GM21619 (cell line): Measurements from ENCODE around the gene LCK.

Experiments
- ATAC-seq: cut with Tn5 transposase; IDR thresholded peaks from one replicate; pipeline ENCODE4 v1.9.1; 2021; ENCODE audit not compliant: unreplicated experiment

LCK gene

GRCh38 chr1:32318127-32318869 is 67.2 kb downstream of the LCK start:
- ATAC-seq: no peak

- ATAC-seq: no peak
Observed at GRCh38 chr1:32321712-32322291, 70.7 kb downstream of the LCK start.

DNA sequence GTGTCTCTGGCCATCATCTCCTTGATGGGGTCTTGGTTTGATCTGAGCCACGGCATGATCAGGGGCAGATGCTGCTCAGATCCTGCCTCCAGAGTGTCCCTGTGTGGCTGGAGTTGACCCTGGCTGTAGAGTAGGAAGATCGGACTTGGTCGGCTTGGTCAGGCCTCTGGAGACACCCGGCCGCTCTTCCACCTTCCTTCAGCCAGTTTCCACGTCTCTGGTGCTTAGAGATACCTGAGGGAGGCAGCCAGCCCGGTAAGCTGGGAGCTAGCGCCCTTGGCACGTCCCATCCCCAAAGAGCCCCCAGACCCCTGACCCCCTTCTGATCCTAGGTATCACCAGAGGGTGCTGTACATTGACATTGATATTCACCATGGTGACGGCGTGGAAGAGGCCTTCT is 76.1 kb downstream of the LCK start:
- ATAC-seq: no peak

GRCh38 chr1:32329931-32330466 is 78.9 kb downstream of the LCK start:
- no peak for ATAC-seq

GRCh38 chr1:32330558-32331151 is 79.6 kb downstream of the LCK start:
- no peak for ATAC-seq

DNA sequence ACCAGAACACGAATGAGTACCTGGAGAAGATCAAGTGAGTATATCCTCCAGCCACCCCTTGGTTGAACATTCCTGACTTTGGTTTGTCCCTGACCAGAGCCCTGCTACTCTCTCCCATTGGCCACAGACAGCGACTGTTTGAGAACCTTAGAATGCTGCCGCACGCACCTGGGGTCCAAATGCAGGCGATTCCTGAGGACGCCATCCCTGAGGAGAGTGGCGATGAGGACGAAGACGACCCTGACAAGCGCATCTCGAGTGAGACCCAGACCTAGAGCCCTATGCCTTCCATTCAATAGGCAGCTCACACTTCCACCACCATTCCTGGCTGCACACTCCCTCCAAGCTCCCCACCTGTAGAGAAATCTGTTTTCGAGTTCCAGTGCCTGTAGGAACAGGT is 80.5 kb downstream of the LCK start:
- no peak for ATAC-seq

DNA sequence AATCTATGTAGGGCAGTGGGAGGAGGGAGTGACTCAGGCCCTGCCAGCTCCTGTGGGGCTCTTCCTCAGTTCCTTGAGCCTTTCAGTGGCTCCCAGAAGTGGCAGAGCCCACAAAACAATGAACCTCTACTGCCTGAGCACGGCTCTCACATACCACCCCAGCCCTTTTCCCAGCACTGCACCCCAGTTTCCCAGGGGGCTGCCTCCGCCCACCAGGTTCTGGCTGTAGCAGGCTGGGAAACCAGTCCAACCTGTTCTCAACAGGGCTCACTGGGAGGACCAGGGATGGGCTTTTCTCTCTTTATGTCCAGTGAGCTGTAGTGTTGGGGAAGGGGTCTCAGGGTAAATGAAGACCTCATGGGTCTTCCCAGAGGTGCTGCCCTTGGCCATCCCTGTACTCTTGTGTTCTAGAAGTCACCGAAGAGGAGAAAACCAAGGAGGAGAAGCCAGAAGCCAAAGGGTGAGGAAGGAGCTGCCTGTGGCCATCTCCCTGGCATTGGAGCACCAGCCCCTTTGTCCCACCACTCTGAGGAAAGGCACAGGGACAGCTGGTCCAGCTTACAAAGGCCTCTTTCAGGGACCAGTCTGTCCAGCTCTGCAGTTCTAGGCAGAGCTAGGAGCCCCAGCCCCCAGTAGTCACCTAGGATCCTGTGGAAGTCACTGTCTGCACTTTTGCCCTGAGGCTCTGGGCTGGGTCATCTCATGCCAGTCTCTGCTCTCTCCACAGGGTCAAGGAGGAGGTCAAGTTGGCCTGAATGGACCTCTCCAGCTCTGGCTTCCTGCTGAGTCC is 81.4 kb downstream of the LCK start:
- ATAC-seq: no peak

DNA sequence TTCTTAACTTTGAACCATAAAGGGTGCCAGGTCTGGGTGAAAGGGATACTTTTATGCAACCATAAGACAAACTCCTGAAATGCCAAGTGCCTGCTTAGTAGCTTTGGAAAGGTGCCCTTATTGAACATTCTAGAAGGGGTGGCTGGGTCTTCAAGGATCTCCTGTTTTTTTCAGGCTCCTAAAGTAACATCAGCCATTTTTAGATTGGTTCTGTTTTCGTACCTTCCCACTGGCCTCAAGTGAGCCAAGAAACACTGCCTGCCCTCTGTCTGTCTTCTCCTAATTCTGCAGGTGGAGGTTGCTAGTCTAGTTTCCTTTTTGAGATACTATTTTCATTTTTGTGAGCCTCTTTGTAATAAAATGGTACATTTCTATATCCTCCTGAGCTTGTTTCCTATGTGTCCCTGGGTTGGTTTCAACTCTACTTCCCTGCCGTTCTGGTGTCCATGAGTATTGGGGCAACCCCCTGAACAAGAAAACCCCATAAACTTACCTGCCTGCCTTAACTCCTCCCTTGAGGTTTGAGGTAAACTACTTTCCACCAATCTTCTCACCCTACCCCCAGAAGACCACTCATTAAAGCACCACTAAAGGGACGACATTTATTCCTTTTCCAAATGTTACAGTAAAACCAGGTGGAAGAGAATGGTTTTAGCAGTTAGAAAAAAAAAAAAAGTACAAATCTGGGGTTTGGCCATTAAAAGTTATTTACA is 82.3 kb downstream of the LCK start:
- no peak for ATAC-seq

DNA sequence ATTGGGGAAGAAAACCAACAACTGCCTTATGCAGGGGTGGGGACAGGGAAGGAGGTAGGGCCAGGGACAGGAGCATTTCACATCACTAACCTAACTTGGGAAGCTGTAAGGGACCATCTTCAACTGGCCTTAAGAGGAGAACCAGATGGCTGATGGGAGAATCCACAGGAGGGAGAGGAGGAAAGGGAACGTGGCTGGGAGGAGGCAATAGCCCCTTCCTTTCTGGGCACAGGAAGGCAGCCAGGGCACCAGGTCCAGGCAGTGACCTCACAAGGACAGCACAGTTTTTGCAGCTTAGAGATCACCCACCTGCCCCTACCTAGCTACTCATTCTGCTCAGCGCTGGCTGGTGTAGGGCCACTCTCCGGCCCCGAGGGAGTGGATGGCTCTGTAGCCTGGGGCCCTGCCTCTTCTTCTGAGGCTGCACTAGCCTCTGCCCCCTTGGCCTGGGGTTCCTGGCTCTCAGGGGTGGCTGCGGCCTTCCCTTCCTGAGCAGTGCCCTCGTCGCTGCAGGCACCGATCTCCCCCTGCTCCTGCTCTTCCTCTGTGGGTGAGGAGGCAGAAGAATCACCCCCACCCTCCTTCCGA is 83.3 kb downstream of the LCK start:
- no peak for ATAC-seq

- ATAC-seq: no peak
Observed at GRCh38 chr1:32334864-32335534, 83.9 kb downstream of the LCK start.

DNA sequence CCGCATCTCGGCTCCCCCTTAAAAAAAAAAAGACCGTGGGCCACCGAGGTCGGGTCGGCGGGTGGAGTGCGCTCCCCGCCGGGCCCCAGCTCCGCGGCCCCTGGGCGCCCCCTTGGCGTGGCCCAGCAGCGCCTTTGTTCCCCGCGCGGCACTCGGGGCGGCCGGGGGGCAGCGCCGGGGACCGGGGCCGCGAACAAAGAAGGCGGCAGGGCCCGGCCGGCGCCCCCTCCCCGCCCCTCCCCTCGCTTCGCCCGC is 84.4 kb downstream of the LCK start:
- ATAC-seq: no peak
